ENCODE data around the gene TNFSF15. TPM values are rescaled to one million over a fixed set of nuclear protein-coding genes. Genes with fewer than 3 reads are reported as not detected.

TNFSF15 gene
- total RNA-seq, 1 donor from 2014 or later = 12.2 TPM

GRCh38 chr9:114798101-114798500 is 7.7 kb downstream of the TNFSF15 start:
- no peak for DNase-seq (ENCODE audit: low spot score in 2 of 2, unreplicated experiment in 2 of 2)
- H3K4me1 Mint-ChIP-seq = peaks cover 38% of the 10 kb centered on the region
- TF ChIP-seq CTCF (IDR thresholded peaks at IDR 0.05; ENCODE audit: unreplicated experiment) = no peak
- H3K9me3 Mint-ChIP-seq = no peaks in the 10 kb centered on the region
- H3K36me3 Mint-ChIP-seq = peaks cover 16% of the 10 kb centered on the region
- H3K27me3 Mint-ChIP-seq (ENCODE audit: low read depth) = no peaks in the 10 kb centered on the region
- no peak overlapping the region for H3K4me3 Mint-ChIP-seq
- H3K27ac Mint-ChIP-seq = no peak overlapping the region

DNA sequence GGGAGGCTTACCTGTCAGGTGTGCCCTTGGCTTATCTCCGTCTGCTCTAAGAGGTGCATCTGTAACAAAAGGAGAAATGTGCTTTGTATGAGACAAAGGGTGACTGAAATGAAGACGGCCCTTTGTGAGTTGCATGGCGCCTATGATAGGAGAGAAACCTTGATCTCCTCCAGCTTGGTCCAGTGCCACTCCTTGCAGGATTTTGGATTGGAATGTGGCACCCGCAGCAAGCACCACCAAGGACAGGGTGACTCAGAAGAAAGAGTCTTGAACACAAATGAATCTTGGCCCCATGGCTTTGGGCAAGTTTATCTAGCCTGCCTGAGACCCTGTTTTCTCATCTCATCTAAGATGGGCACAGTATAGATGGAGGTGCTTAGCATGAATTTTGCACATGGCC is 13.4 kb downstream of the TNFSF15 start:
- Mint-ChIP-seq H3K27ac (no peak overlapping the region), H3K36me3 (peaks cover 48% of the 10 kb centered on the region), H3K4me1 (peaks cover 20% of the 10 kb centered on the region), H3K4me3 (no peak overlapping the region), H3K9me3 (no peaks in the 10 kb centered on the region), H3K27me3 (ENCODE audit: low read depth) (no peaks in the 10 kb centered on the region)
- DNase-seq (ENCODE audit: low spot score in 2 of 2, unreplicated experiment in 2 of 2) = no peak
- TF ChIP-seq CTCF (IDR thresholded peaks at IDR 0.05; ENCODE audit: unreplicated experiment) = no peak

GRCh38 chr9:114791736-114792135 is 14.1 kb downstream of the TNFSF15 start:
- H3K4me3 Mint-ChIP-seq = no peak overlapping the region
- H3K27ac Mint-ChIP-seq = no peak overlapping the region
- H3K36me3 Mint-ChIP-seq = peaks cover 48% of the 10 kb centered on the region
- H3K9me3 Mint-ChIP-seq = no peaks in the 10 kb centered on the region
- no peaks in the 10 kb centered on the region for H3K27me3 Mint-ChIP-seq (ENCODE audit: low read depth)
- no peak for TF ChIP-seq CTCF (IDR thresholded peaks at IDR 0.05; ENCODE audit: unreplicated experiment)
- DNase-seq (ENCODE audit: low spot score in 2 of 2, unreplicated experiment in 2 of 2) = no peak
- H3K4me1 Mint-ChIP-seq = peaks cover 24% of the 10 kb centered on the region

DNA sequence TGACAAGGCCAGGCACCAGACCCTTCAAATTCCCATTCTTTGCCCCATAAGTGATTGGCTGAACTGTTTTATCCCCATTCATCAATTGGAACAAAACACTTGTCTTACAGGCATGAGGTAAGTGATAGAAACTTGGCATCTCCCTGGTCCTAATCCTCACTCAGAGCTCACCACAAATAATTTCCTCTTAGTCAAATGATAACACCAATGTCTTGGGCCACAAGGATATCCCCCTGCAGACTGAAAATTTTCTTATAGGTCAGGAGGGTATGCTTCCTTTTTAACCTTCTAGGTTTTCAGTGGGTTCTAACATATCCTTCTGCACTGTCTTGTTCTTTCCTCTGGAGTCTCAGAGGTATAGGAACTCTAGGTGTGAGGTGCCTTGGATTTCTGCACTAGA is 14.5 kb downstream of the TNFSF15 start:
- no peak for DNase-seq (ENCODE audit: low spot score in 2 of 2, unreplicated experiment in 2 of 2)
- H3K4me3 Mint-ChIP-seq = no peak overlapping the region
- TF ChIP-seq CTCF (IDR thresholded peaks at IDR 0.05; ENCODE audit: unreplicated experiment) = no peak
- H3K27ac Mint-ChIP-seq = no peak overlapping the region
- H3K9me3 Mint-ChIP-seq = no peaks in the 10 kb centered on the region
- peaks cover 24% of the 10 kb centered on the region for H3K4me1 Mint-ChIP-seq
- no peaks in the 10 kb centered on the region for H3K27me3 Mint-ChIP-seq (ENCODE audit: low read depth)
- peaks cover 46% of the 10 kb centered on the region for H3K36me3 Mint-ChIP-seq

DNA sequence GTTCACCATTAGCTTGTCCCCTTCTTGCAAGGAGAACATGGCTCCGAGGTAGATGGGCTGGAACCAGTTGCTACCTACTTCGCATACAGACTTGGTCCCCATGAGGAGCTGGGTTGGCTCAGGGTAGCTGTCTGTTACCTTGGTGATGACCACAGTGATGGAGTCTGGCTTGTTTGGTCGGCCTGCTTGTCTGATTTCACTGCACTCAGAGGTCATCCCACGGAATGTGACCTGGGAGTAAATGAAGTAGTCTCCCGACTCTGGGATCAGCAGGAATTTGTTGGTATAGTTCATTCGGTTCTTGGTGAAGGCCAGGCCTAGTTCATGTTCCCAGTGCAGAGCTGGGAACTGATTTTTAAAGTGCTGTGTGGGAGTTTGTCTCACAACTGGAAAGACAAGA is 15.3 kb downstream of the TNFSF15 start:
- Mint-ChIP-seq H3K36me3 (peaks cover 41% of the 10 kb centered on the region), H3K4me3 (no peak overlapping the region), H3K4me1 (peaks cover 29% of the 10 kb centered on the region), H3K27ac (no peak overlapping the region), H3K9me3 (no peaks in the 10 kb centered on the region), H3K27me3 (ENCODE audit: low read depth) (no peaks in the 10 kb centered on the region)
- no peak for TF ChIP-seq CTCF (IDR thresholded peaks at IDR 0.05; ENCODE audit: unreplicated experiment)
- DNase-seq (ENCODE audit: low spot score in 2 of 2, unreplicated experiment in 2 of 2) = no peak

DNA sequence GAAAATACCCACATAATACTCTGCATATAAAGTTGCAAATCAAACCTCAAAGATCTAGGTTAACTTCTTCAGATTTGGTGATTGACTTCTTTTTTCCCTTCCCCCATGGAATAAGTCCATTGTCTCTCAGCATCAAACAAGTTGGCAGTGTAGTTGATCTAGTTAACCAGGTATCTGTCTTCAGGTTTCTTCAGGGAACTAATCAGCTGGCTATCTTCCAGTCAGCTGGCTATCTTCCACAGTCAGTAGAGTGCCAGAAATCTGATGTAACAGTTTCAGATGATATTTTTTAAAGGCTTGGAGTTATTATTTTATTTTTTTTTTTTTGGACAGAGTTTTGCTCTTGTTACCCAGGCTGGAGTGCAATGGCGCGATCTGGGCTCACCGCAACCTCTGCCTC is 16.8 kb downstream of the TNFSF15 start:
- Mint-ChIP-seq H3K4me1 (peaks cover 35% of the 10 kb centered on the region), H3K4me3 (no peak overlapping the region), H3K27ac (peak overlapping the region; percentile 14), H3K27me3 (ENCODE audit: low read depth) (no peaks in the 10 kb centered on the region), H3K36me3 (peaks cover 39% of the 10 kb centered on the region), H3K9me3 (no peaks in the 10 kb centered on the region)
- no peak for TF ChIP-seq CTCF (IDR thresholded peaks at IDR 0.05; ENCODE audit: unreplicated experiment)
- no peak for DNase-seq (ENCODE audit: low spot score in 2 of 2, unreplicated experiment in 2 of 2)
